Astrocyte (in vitro differentiated cells and primary cell): ENCODE measurements around the gene ADGRB2. TPM values are rescaled to one million over a fixed set of nuclear protein-coding genes. Genes with fewer than 3 reads are reported as not detected.

ENCODE experiments used
- DNase-seq: peaks from one replicate; pipeline ENCODE4 v3.0.0-alpha.2; 2010; ENCODE audit warnings: low read depth
- FAIRE-seq: peaks from 2 replicates; lab custom pipeline; 2011; peaks lifted over from hg19 to GRCh38; lab: Jason Lieb, UNC
- H2AFZ ChIP-seq: 2 replicates; pipeline ENCODE4 v1.6.0; 2012; ENCODE audit warnings: low read depth, low read length, inconsistent platforms
- H3K27ac ChIP-seq: 2 replicates; pipeline ENCODE4 v1.5.1; 2011; ENCODE audit warnings: low read depth, low read length, inconsistent platforms
- H3K27me3 ChIP-seq: 2 replicates; pipeline ENCODE4 v1.6.0; 2011; ENCODE audit warnings: low read length, inconsistent platforms; ENCODE audit not compliant: insufficient read depth
- H3K36me3 ChIP-seq: 2 replicates; pipeline ENCODE4 v1.5.1; 2011; ENCODE audit warnings: low read length, inconsistent platforms; ENCODE audit not compliant: insufficient read depth
- H3K4me1 ChIP-seq: 2 replicates; pipeline ENCODE4 v1.5.1; 2011; ENCODE audit warnings: low read length, inconsistent platforms; ENCODE audit not compliant: insufficient read depth
- H3K4me2 ChIP-seq: 2 replicates; pipeline ENCODE4 v1.6.0; 2012; ENCODE audit warnings: low read length, inconsistent platforms
- H3K4me3 ChIP-seq: 2 replicates; pipeline ENCODE4 v1.5.1; 2011; ENCODE audit warnings: low read depth, mild to moderate bottlenecking, low read length, inconsistent platforms; ENCODE audit not compliant: insufficient read depth
- H3K79me2 ChIP-seq: 2 replicates; pipeline ENCODE4 v1.6.0; 2012; ENCODE audit warnings: mild to moderate bottlenecking, low read length, inconsistent platforms; ENCODE audit not compliant: insufficient read depth
- H3K9ac ChIP-seq: 2 replicates; pipeline ENCODE4 v1.6.0; 2012; ENCODE audit warnings: mild to moderate bottlenecking, low read length, inconsistent platforms
- H3K9me3 ChIP-seq: 2 replicates; pipeline ENCODE4 v1.5.1; 2012; ENCODE audit warnings: low read depth, mild to moderate bottlenecking, low read length, inconsistent platforms; ENCODE audit not compliant: insufficient read depth
- H4K20me1 ChIP-seq: 2 replicates; pipeline ENCODE4 v1.6.0; 2012; ENCODE audit warnings: low read length, inconsistent platforms; ENCODE audit not compliant: insufficient read depth
- H3K27ac Mint-ChIP-seq: one replicate; pipeline ENCODE4 v1.8.0; 2021; ENCODE audit warnings: mild to moderate bottlenecking, mixed read lengths; ENCODE audit not compliant: unreplicated experiment
- H3K27me3 Mint-ChIP-seq: one replicate; pipeline ENCODE4 v1.8.0; 2021; ENCODE audit warnings: low read depth, mixed read lengths; ENCODE audit not compliant: unreplicated experiment
- H3K36me3 Mint-ChIP-seq: one replicate; pipeline ENCODE4 v1.8.0; 2021; ENCODE audit warnings: low read depth, mixed read lengths; ENCODE audit not compliant: unreplicated experiment
- H3K4me1 Mint-ChIP-seq: one replicate; pipeline ENCODE4 v1.8.0; 2021; ENCODE audit warnings: low read depth, mixed read lengths; ENCODE audit not compliant: unreplicated experiment
- H3K4me3 Mint-ChIP-seq: one replicate; pipeline ENCODE4 v1.8.0; 2021; ENCODE audit warnings: mild to moderate bottlenecking, moderate library complexity, mixed read lengths; ENCODE audit not compliant: unreplicated experiment
- H3K9me3 Mint-ChIP-seq: one replicate; pipeline ENCODE4 v1.8.0; 2021; ENCODE audit warnings: mild to moderate bottlenecking, mixed read lengths; ENCODE audit not compliant: unreplicated experiment
- EZH2 ChIP-seq: IDR thresholded peaks from 2 replicates; pipeline ENCODE4 v1.6.1; 2012; ENCODE audit warnings: mild to moderate bottlenecking, low read length, inconsistent platforms; ENCODE audit not compliant: insufficient read depth
- total RNA-seq: library from RNA; stranded (reverse); gene quantifications from 2 replicates; pipeline ENCODE4 v1.2.1, GENCODE V29; 2021
- TF ChIP-seq, protein P1 (sequence below): IDR thresholded peaks from 2 replicates; pipeline ENCODE4 v1.5.1; 2011; ENCODE audit warnings: low read depth, mild to moderate bottlenecking, inconsistent platforms, low read length, moderate library complexity; ENCODE audit not compliant: insufficient read depth

Gene ADGRB2
- total RNA-seq, 1 donor from 2014 or later: 25.8 TPM

GRCh38 chr1:31725134-31725533, 39.0 kb downstream of the ADGRB2 start:
- FAIRE-seq (no peak), DNase-seq (no peak)
- peaks cover 34% of the 10 kb centered on the region for H3K27me3 Mint-ChIP-seq
- H3K9me3 Mint-ChIP-seq: peaks cover 9% of the 10 kb centered on the region
- Histone ChIP-seq H3K4me3 (no peak overlapping the region), H4K20me1 (peaks cover 7% of the 10 kb centered on the region), H3K36me3 (no peaks in the 10 kb centered on the region), H3K27me3 (no peaks in the 10 kb centered on the region), H3K4me1 (peaks cover 7% of the 10 kb centered on the region), H3K4me2 (no peak overlapping the region), H3K9ac (no peak overlapping the region), H3K27ac (no peak overlapping the region), H2AFZ (no peak overlapping the region), H3K9me3 (no peaks in the 10 kb centered on the region), H3K79me2 (no peaks in the 10 kb centered on the region)
- H3K4me1 Mint-ChIP-seq: peaks cover 12% of the 10 kb centered on the region
- H3K36me3 Mint-ChIP-seq: peaks cover 7% of the 10 kb centered on the region
- TF ChIP-seq, protein P1, sequence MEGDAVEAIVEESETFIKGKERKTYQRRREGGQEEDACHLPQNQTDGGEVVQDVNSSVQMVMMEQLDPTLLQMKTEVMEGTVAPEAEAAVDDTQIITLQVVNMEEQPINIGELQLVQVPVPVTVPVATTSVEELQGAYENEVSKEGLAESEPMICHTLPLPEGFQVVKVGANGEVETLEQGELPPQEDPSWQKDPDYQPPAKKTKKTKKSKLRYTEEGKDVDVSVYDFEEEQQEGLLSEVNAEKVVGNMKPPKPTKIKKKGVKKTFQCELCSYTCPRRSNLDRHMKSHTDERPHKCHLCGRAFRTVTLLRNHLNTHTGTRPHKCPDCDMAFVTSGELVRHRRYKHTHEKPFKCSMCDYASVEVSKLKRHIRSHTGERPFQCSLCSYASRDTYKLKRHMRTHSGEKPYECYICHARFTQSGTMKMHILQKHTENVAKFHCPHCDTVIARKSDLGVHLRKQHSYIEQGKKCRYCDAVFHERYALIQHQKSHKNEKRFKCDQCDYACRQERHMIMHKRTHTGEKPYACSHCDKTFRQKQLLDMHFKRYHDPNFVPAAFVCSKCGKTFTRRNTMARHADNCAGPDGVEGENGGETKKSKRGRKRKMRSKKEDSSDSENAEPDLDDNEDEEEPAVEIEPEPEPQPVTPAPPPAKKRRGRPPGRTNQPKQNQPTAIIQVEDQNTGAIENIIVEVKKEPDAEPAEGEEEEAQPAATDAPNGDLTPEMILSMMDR: no peak
- no peak for TF ChIP-seq EZH2
- no peak overlapping the region for H3K4me3 Mint-ChIP-seq
- H3K27ac Mint-ChIP-seq: no peak overlapping the region

GRCh38 chr1:31723828-31724359, 40.2 kb downstream of the ADGRB2 start:
- Histone ChIP-seq H3K4me2 (no peak overlapping the region), H3K4me1 (peaks cover 7% of the 10 kb centered on the region), H4K20me1 (peaks cover 7% of the 10 kb centered on the region), H3K79me2 (no peaks in the 10 kb centered on the region), H3K27ac (no peak overlapping the region), H3K9ac (no peak overlapping the region), H3K9me3 (no peaks in the 10 kb centered on the region), H2AFZ (no peak overlapping the region), H3K27me3 (peaks cover 3% of the 10 kb centered on the region), H3K36me3 (no peaks in the 10 kb centered on the region), H3K4me3 (no peak overlapping the region)
- Mint-ChIP-seq H3K27me3 (peaks cover 32% of the 10 kb centered on the region), H3K4me3 (no peak overlapping the region), H3K27ac (no peak overlapping the region), H3K9me3 (peaks cover 7% of the 10 kb centered on the region), H3K36me3 (peaks cover 5% of the 10 kb centered on the region), H3K4me1 (peaks cover 12% of the 10 kb centered on the region)
- FAIRE-seq (no peak), DNase-seq (peak; percentile 64)
- TF ChIP-seq, protein P1: no peak
- no peak for TF ChIP-seq EZH2

- Histone ChIP-seq H3K4me1 (peaks cover 29% of the 10 kb centered on the region), H3K9me3 (no peaks in the 10 kb centered on the region), H3K4me2 (no peak overlapping the region), H3K36me3 (no peaks in the 10 kb centered on the region), H3K79me2 (no peaks in the 10 kb centered on the region), H3K9ac (no peak overlapping the region), H2AFZ (no peak overlapping the region), H4K20me1 (no peaks in the 10 kb centered on the region), H3K4me3 (no peak overlapping the region), H3K27ac (no peak overlapping the region), H3K27me3 (peaks cover 7% of the 10 kb centered on the region)
- DNase-seq (no peak), FAIRE-seq (no peak)
- H3K27me3 Mint-ChIP-seq: peaks cover 41% of the 10 kb centered on the region
- no peak overlapping the region for H3K27ac Mint-ChIP-seq
- peaks cover 8% of the 10 kb centered on the region for H3K9me3 Mint-ChIP-seq
- no peaks in the 10 kb centered on the region for H3K36me3 Mint-ChIP-seq
- peak overlapping the region; percentile 51 for H3K4me3 Mint-ChIP-seq
- TF ChIP-seq, protein P1: no peak
- no peak for TF ChIP-seq EZH2
- peaks cover 26% of the 10 kb centered on the region for H3K4me1 Mint-ChIP-seq
Observed at GRCh38 chr1:31718327-31718897, 45.7 kb downstream of the ADGRB2 start.
